ENCODE data around the gene FRY.
A peak's percentile ranks its signal among the peaks of the same experiment; 100 is the strongest.

Gene FRY

DNA sequence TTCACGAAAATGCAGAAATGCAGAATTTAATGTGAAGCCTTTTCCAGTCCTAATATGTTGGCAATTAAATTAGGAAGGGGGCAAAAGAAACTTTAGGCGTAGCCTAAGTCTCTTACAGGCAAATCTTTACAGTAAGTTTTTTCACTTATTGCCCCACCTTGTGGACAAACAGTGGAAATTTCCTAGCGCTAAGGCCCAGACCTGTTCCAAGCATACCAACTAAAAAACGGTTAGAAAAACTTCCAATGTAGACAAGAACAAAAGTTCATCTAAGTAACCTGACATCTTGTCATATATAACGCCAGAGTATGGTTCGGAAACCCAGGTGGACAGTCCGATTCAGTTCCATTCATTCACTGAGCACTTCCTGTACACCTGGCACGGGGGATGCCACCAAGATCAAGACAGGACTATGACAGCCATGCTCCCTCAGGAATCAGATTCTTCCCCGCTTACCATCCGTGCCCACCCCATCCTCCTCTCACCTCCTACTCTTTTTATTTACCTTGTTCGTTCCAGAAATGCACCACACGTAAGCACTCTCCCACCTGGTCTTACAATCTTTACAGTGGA lies 278.6 kb downstream of the FRY start:
- no peak for DNase-seq (ENCODE audit: low read depth)

DNA sequence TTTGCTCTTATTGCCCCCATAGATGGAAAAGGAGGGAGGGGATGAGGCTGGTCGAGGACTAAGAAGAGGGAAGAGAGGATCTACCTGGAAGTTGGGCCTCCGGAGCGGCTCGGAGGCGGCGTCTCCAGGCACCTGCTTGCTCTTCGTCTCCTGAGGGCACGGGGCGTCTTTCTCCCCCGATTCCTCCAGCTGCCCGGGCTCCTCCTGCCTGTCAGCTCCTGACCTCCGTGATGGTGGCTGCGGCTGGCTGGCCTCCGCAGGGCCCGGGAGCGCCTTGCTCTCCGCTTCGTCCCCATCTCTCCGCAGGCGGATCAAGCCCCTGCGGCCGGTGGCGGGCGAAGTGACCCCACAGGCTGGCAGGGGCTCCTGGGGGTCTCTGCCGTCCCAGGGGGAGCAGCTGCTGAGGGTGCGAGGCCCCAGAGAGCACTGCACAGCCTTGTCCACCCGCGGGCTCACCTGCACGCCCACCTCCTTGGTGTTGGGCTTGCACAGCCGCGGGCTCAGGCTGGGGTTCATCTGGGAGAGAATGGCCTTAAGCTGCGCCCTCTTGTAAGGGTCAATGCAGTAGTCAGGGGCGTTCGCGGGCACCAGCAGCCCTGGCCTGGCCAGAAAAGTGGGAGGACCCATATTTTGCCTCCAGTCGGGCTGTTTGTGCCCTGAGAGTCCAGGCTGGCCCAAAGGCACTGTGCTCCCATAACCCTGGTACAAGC lies 279.8 kb downstream of the FRY start:
- no peak for DNase-seq (ENCODE audit: low read depth)

DNA sequence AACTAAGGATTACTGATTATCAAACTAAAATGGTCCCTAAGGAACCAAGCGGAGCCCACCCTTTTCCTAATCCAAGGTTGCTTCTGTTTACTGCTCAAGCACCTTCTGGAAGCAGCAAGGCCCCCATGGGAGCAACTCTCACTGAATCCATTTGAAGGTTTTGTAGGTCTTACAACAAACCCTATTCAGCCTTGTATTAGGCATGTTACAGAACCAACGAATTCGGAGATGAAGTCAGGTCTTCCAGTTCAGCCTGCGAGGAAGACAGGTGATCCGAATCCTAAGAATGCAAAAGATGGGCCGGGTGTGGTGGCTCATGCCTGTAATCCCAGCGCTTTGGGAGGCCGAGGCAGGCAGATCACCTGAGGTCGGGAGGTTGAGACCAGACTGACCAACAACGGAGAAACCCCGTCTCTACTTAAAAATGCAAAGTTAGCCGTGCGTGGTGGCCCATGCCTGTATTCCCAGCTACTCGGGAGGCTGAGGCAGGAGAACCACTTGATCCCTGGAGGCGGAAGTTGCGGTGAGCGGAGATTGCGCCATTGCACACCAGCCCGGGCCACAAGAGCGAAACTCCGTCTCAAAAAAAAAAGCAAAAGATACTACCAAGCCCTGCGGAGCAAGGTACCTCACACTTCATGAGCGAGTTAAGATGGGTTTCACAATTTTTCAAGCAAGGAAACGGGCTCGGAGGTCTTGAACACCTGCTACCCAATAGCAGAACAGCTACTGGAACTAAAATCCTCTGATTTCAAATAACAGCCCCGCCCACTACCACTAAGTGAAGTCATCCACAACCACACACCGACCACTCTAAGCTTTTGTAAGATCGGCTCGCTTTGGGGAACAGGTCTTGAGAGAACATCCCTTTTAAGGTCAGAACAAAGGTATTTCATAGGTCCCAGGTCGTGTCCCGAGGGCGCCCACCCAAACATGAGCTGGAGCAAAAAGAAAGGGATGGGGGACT lies 283.0 kb downstream of the FRY start:
- peak; percentile 49 for DNase-seq (ENCODE audit: low read depth)

DNA sequence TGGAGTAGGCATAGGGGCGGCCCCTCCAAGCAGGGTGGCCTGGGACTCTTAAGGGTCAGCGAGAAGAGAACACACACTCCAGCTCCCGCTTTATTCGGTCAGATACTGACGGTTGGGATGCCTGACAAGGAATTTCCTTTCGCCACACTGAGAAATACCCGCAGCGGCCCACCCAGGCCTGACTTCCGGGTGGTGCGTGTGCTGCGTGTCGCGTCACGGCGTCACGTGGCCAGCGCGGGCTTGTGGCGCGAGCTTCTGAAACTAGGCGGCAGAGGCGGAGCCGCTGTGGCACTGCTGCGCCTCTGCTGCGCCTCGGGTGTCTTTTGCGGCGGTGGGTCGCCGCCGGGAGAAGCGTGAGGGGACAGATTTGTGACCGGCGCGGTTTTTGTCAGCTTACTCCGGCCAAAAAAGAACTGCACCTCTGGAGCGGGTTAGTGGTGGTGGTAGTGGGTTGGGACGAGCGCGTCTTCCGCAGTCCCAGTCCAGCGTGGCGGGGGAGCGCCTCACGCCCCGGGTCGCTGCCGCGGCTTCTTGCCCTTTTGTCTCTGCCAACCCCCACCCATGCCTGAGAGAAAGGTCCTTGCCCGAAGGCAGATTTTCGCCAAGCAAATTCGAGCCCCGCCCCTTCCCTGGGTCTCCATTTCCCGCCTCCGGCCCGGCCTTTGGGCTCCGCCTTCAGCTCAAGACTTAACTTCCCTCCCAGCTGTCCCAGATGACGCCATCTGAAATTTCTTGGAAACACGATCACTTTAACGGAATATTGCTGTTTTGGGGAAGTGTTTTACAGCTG lies 283.9 kb downstream of the FRY start, which contains the start of the genes BRCA2 and ZAR1L:
TSS of gene BRCA2 (plus strand) at position 271 of the 790 bp plus-strand sequence. CDS start 953 bp downstream, outside the sequence.
TSS of gene ZAR1L (minus strand) at position 126 of the 790 bp plus-strand sequence. CDS start 3,438 bp downstream, outside the sequence.
- DNase-seq (ENCODE audit: low read depth), result peak; percentile 81

GRCh38 chr13:32316028-32316339 lies 284.4 kb downstream of the FRY start:
- DNase-seq (ENCODE audit: low read depth), result no peak

DNA sequence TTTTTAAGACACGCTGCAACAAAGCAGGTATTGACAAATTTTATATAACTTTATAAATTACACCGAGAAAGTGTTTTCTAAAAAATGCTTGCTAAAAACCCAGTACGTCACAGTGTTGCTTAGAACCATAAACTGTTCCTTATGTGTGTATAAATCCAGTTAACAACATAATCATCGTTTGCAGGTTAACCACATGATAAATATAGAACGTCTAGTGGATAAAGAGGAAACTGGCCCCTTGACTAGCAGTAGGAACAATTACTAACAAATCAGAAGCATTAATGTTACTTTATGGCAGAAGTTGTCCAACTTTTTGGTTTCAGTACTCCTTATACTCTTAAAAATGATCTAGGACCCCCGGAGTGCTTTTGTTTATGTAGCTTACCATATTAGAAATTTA lies 284.9 kb downstream of the FRY start:
- DNase-seq (ENCODE audit: low read depth), result no peak

GRCh38 chr13:32317716-32318465 lies 286.3 kb downstream of the FRY start:
- no peak for DNase-seq (ENCODE audit: low read depth)

DNA sequence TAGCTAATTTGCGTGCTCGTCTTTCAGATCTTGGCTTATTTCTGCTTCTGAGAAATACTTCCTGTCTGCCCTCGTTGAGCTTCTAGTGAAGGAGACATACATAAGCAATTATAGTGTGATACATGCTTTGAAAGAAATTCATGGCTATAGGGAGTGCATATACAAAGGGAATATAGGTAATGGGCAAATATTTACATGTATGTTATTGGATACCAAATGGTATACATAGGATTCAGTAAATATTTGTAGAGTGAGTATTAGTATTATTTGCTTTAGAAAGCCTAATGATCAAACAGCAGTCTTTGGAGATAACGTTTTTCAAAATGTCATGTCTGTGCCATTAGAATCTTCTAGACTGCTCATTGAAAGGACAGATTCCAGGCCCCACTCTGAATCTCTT lies 289.0 kb downstream of the FRY start:
- no peak for DNase-seq (ENCODE audit: low read depth)

DNA sequence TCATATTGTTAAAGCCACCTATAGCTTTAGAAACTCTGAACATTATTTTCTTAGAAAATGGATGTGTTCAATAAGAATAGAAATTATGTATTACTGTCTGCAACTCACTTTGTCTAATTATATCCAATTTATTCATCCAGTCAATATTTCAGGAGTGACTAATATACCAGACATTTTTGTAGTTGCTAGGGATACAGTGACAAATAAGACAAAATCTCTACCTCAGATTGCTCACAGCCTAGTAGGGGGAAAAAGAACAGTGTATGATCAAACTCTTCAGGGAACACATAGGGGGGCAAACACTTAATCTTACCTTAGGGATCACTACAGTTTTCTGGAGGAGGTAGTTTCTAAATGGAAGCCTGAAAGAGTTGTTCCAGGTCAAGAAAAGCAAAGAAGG lies 292.3 kb downstream of the FRY start:
- DNase-seq (ENCODE audit: low read depth), result no peak

DNA sequence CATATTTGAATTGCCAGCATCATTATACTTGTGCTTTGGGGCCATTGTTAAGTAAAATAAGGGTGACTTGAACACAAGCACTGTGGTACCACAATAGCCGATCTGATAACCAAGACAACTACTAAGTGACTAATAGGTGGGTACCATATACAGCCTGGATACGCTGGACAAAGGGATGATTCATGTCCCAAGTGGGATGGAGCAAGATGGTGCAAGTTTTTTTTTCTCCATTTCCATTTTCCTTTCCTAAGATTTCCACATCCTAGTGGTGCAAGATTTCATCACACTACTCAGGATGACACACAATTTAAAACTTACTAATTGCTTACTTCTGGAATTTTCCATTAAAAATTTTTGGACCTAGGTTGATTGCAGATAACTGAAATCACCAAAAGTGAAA lies 298.9 kb downstream of the FRY start:
- no peak for DNase-seq (ENCODE audit: low read depth)

GRCh38 chr13:32334671-32335070 lies 303.1 kb downstream of the FRY start:
- DNase-seq (ENCODE audit: low read depth), result no peak

- DNase-seq (ENCODE audit: low read depth), result no peak
These were observed 309.3 kb downstream of the FRY start for GRCh38 chr13:32340914-32341313.

GRCh38 chr13:32347651-32348050 lies 316.1 kb downstream of the FRY start:
- DNase-seq (ENCODE audit: low read depth), result no peak

Data from stimulated activated CD4-positive, alpha-beta T cell treated with anti-CD3 and anti-CD28 coated beads, Interleukin-2, amount 100 ng/mL, for 4 hours (primary cell).